Keratinocyte (primary cell): ENCODE data around the gene ATP2B2. TPM values are rescaled to one million over a fixed set of nuclear protein-coding genes. Genes with fewer than 3 reads are reported as not detected.

Source experiments
- DNase-seq: peaks from one replicate; pipeline ENCODE4 v3.0.0-alpha.2; 2011; ENCODE audit warnings: low read depth, missing footprints, low spot score
- FAIRE-seq: peaks from 2 replicates; lab custom pipeline; 2011; peaks lifted over from hg19 to GRCh38; lab: Jason Lieb, UNC
- H2AFZ ChIP-seq: 2 replicates; pipeline ENCODE4 v1.6.0; 2012; ENCODE audit warnings: low read length, control low read depth, inconsistent platforms; ENCODE audit not compliant: control insufficient read depth
- H3K27ac ChIP-seq: 2 replicates; pipeline ENCODE4 v1.5.1; 2011; ENCODE audit warnings: low read length; ENCODE audit not compliant: control insufficient read depth, insufficient read depth
- H3K27me3 ChIP-seq: 3 replicates; pipeline ENCODE4 v1.6.0; 2011; ENCODE audit warnings: low read length; ENCODE audit not compliant: control insufficient read depth, insufficient read depth; ENCODE audit errors: extremely low read depth
- H3K36me3 ChIP-seq, 2 experiments: 2 replicates in 1 of 2; 3 replicates in 1 of 2; pipeline ENCODE4 v1.5.1; 2011; ENCODE audit warnings: low read length in 2 of 2, mild to moderate bottlenecking in 1 of 2; ENCODE audit not compliant: control insufficient read depth in 2 of 2, insufficient read depth in 2 of 2; ENCODE audit errors: extremely low read depth in 1 of 2
- H3K4me1 ChIP-seq: 3 replicates; pipeline ENCODE4 v1.5.1; 2011; ENCODE audit warnings: low read length; ENCODE audit not compliant: control insufficient read depth, insufficient read depth; ENCODE audit errors: extremely low read depth
- H3K4me2 ChIP-seq: 3 replicates; pipeline ENCODE4 v1.6.0; 2011; ENCODE audit warnings: low read depth, low read length; ENCODE audit not compliant: control insufficient read depth, insufficient read depth; ENCODE audit errors: extremely low read depth
- H3K4me3 ChIP-seq, 3 experiments: fragments of 200-600 bp in 1 of 3; sonication (generic) in 1 of 3; 2 replicates in 2 of 3; 3 replicates in 1 of 3; pipeline ENCODE4 v1.5.1; 2011 to 2016; ENCODE audit warnings: low read length in 3 of 3, mild to moderate bottlenecking in 3 of 3, control low read depth in 2 of 3, inconsistent platforms in 1 of 3, low read depth in 1 of 3, mixed read lengths in 1 of 3, mixed run types in 1 of 3, moderate library complexity in 1 of 3; ENCODE audit not compliant: control insufficient read depth in 2 of 3, insufficient read depth in 2 of 3; ENCODE audit errors: extremely low read depth in 1 of 3
- H3K79me2 ChIP-seq: 2 replicates; pipeline ENCODE4 v1.6.0; 2012; ENCODE audit warnings: low read length; ENCODE audit not compliant: control insufficient read depth, insufficient read depth
- H3K9ac ChIP-seq: 3 replicates; pipeline ENCODE4 v1.6.0; 2011; ENCODE audit warnings: low read length; ENCODE audit not compliant: control insufficient read depth, insufficient read depth; ENCODE audit errors: extremely low read depth
- H3K9me1 ChIP-seq: 3 replicates; pipeline ENCODE4 v1.6.0; 2011; ENCODE audit warnings: low read length; ENCODE audit not compliant: control insufficient read depth, insufficient read depth; ENCODE audit errors: extremely low read depth
- H3K9me3 ChIP-seq: 2 replicates; pipeline ENCODE4 v1.5.1; 2012; ENCODE audit warnings: low read depth, low read length; ENCODE audit not compliant: control insufficient read depth
- H4K20me1 ChIP-seq: 3 replicates; pipeline ENCODE4 v1.6.0; 2011; ENCODE audit warnings: low read length; ENCODE audit not compliant: control insufficient read depth, insufficient read depth; ENCODE audit errors: extremely low read depth
- EZH2 ChIP-seq: IDR thresholded peaks from one replicate; pipeline ENCODE4 v1.6.1; 2012; ENCODE audit warnings: inconsistent platforms, mild to moderate bottlenecking, low read length, moderate library complexity
- dilution Hi-C: fragments of 300-500 bp; cut with MboI; formaldehyde crosslinking; loops from one replicate; pipeline ENCODE4 v1.7.0; 2020; ENCODE audit warnings: low sequenced_read_pairs; ENCODE audit not compliant: extremely low pct_ligation_motif_present
- polyA plus RNA-seq, 5 experiments: library from polyadenylated mRNA; depleted of rRNA in 3 of 5; stranded (reverse) in 3 of 5; stranded (forward) in 1 of 5; unstranded in 1 of 5; fragments of >200 nt; gene quantifications; 1 replicate in 1 of 5; 2 replicates in 3 of 5; 3 replicates in 1 of 5; pipeline versions ENCODE4 v1.2.1 to v1.2.3, GENCODE V29; 2011 to 2012; ENCODE audit warnings: missing spikeins in 2 of 5, low read depth in 1 of 5, low replicate concordance in 1 of 5
- TF ChIP-seq, protein P1 (sequence below), 3 experiments: IDR thresholded peaks in 1 of 3; conservative IDR thresholded peaks in 1 of 3; optimal IDR thresholded peaks in 1 of 3; 2 replicates in 2 of 3; 3 replicates in 1 of 3; pipeline versions ENCODE3 to v1.5.1; 2011; ENCODE audit warnings: low read length in 3 of 3, mild to moderate bottlenecking in 3 of 3, moderate library complexity in 2 of 3, control low read depth in 1 of 3, inconsistent platforms in 1 of 3; ENCODE audit not compliant: insufficient read depth in 2 of 3; ENCODE audit errors: extremely low read depth in 1 of 3

The ATP2B2 gene
- polyA plus RNA-seq, 1 donor (not counting 4 experiments of a cell fraction or from before 2014, with no cell fraction given): not detected

DNA sequence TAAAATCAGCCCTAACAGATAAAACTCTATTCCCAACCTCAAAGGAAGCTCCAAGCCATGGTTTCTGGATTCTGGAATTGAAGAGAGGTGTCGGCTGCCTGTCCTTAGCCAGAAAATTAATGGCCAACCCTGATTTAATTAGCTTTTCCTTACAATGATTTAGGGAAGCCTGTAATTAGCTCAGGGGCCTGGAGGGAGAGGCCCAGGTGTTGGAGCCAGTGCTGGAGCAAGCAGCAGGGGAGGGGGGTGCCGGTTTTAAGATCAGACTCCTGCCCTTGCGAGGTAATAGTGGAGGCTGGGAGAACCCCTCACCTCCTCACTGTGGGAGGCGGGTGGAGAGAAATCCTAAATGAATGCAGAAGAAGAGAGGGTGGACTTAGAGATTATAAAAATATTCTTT is 14.7 kb upstream of the ATP2B2 start:
- Histone ChIP-seq H3K36me3 (no peaks in the 10 kb centered on the region), H3K27ac (no peak overlapping the region), H3K9me1 (no peaks in the 10 kb centered on the region), H3K4me3 (no peak overlapping the region), H4K20me1 (no peaks in the 10 kb centered on the region), H3K4me2 (no peak overlapping the region), H3K4me1 (no peaks in the 10 kb centered on the region), H3K9me3 (no peaks in the 10 kb centered on the region), H3K9ac (no peak overlapping the region), H3K79me2 (no peaks in the 10 kb centered on the region), H3K27me3 (peaks cover 46% of the 10 kb centered on the region), H2AFZ (no peak overlapping the region)
- FAIRE-seq (no peak), DNase-seq (no peak)
- dilution Hi-C loops: no loop called here
- TF ChIP-seq, protein P1, sequence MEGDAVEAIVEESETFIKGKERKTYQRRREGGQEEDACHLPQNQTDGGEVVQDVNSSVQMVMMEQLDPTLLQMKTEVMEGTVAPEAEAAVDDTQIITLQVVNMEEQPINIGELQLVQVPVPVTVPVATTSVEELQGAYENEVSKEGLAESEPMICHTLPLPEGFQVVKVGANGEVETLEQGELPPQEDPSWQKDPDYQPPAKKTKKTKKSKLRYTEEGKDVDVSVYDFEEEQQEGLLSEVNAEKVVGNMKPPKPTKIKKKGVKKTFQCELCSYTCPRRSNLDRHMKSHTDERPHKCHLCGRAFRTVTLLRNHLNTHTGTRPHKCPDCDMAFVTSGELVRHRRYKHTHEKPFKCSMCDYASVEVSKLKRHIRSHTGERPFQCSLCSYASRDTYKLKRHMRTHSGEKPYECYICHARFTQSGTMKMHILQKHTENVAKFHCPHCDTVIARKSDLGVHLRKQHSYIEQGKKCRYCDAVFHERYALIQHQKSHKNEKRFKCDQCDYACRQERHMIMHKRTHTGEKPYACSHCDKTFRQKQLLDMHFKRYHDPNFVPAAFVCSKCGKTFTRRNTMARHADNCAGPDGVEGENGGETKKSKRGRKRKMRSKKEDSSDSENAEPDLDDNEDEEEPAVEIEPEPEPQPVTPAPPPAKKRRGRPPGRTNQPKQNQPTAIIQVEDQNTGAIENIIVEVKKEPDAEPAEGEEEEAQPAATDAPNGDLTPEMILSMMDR (optimal IDR thresholded peaks at IDR 0.05 in 1 of 3, IDR thresholded peaks at IDR 0.05 in 1 of 3, conservative IDR thresholded peaks at IDR 0.05 in 1 of 3; ENCODE audit: extremely low read depth in 1 of 3, insufficient read depth in 2 of 3, low read length in 3 of 3): no peak
- no peak for TF ChIP-seq EZH2

DNA sequence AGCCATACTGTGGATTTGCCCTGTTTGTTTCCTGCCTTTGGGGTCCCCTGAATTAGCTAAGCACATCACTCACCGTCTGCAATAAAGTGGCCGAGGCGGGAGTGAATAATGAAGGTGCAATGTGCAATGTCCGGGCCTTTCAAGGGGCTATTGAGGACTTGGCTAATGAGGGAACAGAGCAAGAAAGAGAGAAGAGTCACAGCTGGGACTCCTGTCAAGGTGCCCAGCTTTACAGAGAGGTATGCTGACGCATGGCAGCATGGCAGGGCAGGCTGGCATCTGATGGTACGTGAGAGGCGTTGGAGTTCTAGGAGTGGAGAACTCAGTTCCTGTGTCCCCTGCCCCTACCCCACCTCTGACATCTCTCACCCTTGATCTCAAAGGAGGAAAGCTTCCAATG is 13.8 kb upstream of the ATP2B2 start:
- Histone ChIP-seq H3K9ac (no peak overlapping the region), H3K4me1 (no peaks in the 10 kb centered on the region), H3K27ac (no peak overlapping the region), H3K79me2 (no peaks in the 10 kb centered on the region), H3K9me1 (no peaks in the 10 kb centered on the region), H4K20me1 (no peaks in the 10 kb centered on the region), H3K4me3 (no peak overlapping the region), H3K36me3 (no peaks in the 10 kb centered on the region), H3K4me2 (no peak overlapping the region), H3K27me3 (peaks cover 38% of the 10 kb centered on the region), H3K9me3 (no peaks in the 10 kb centered on the region), H2AFZ (no peak overlapping the region)
- no peak for TF ChIP-seq EZH2
- TF ChIP-seq, protein P1 (optimal IDR thresholded peaks at IDR 0.05 in 1 of 3, IDR thresholded peaks at IDR 0.05 in 1 of 3, conservative IDR thresholded peaks at IDR 0.05 in 1 of 3; ENCODE audit: extremely low read depth in 1 of 3, insufficient read depth in 2 of 3, low read length in 3 of 3): no peak
- DNase-seq (no peak), FAIRE-seq (no peak)
- dilution Hi-C loops: no loop called here
